ENCODE results near the gene AGO1.

- TF ChIP-seq POLR2A (IDR thresholded peaks at IDR 0.05): no peak
- TF ChIP-seq CTCF (IDR thresholded peaks at IDR 0.05): no peak
Observed at GRCh38 chr1:35929730-35930592, 47.0 kb downstream of the AGO1 start.
